HG02885 (cell line): Measurements from ENCODE around the gene KIF14.
"Not testable (repeated sequence)": the region's sequence is repeated elsewhere in the genome, so short reads cannot be mapped to it uniquely, and the experiment has no call there.

ENCODE experiments used
- ATAC-seq: cut with Tn5 transposase; IDR thresholded peaks from one replicate; pipeline ENCODE4 v1.9.1; 2021; ENCODE audit warnings: mild to moderate bottlenecking; ENCODE audit not compliant: unreplicated experiment, poor library complexity

KIF14 gene

GRCh38 chr1:200634261-200635122 is 13.9 kb upstream of the KIF14 start:
- no peak for ATAC-seq

- ATAC-seq: no peak
These were observed 10.8 kb upstream of the KIF14 start for GRCh38 chr1:200631375-200631774.

GRCh38 chr1:200630515-200630899 is 10.0 kb upstream of the KIF14 start:
- ATAC-seq: not testable (repeated sequence)

- no peak for ATAC-seq
These were observed 9.4 kb upstream of the KIF14 start for GRCh38 chr1:200629876-200630514.

GRCh38 chr1:200628223-200628881 is 7.8 kb upstream of the KIF14 start:
- peak; percentile 86 for ATAC-seq

- ATAC-seq: no peak
These were observed 7.1 kb upstream of the KIF14 start for GRCh38 chr1:200627575-200628222.

GRCh38 chr1:200626853-200627534 is 6.4 kb upstream of the KIF14 start:
- no peak for ATAC-seq

GRCh38 chr1:200625381-200625824 is 4.9 kb upstream of the KIF14 start:
- ATAC-seq: peak; percentile 20

GRCh38 chr1:200624679-200625335 is 4.3 kb upstream of the KIF14 start:
- ATAC-seq: no peak

GRCh38 chr1:200619894-200620272 is 668 bp downstream of the KIF14 start:
- no peak for ATAC-seq

- no peak for ATAC-seq
These were observed 9.7 kb downstream of the KIF14 start for GRCh38 chr1:200610846-200611245.

- ATAC-seq: no peak
These were observed 17.9 kb downstream of the KIF14 start for GRCh38 chr1:200602632-200603031.

GRCh38 chr1:200590001-200590400 is 30.6 kb downstream of the KIF14 start:
- no peak for ATAC-seq

GRCh38 chr1:200588698-200589097 is 31.9 kb downstream of the KIF14 start:
- ATAC-seq: peak; percentile 43

GRCh38 chr1:200564319-200564718 is 56.2 kb downstream of the KIF14 start:
- ATAC-seq: no peak

GRCh38 chr1:200561856-200562214 is 58.7 kb downstream of the KIF14 start:
- ATAC-seq: peak; percentile 38

- peak; percentile 43 for ATAC-seq
These were observed 61.6 kb downstream of the KIF14 start for GRCh38 chr1:200558866-200559459.

GRCh38 chr1:200556002-200556401 is 64.5 kb downstream of the KIF14 start:
- ATAC-seq: no peak

- not testable (repeated sequence) for ATAC-seq
These were observed 67.8 kb downstream of the KIF14 start for GRCh38 chr1:200552737-200553136.
